GM19035 (cell line): ENCODE data around the gene GARIN5B.

ENCODE experiments used
- ATAC-seq: cut with Tn5 transposase; IDR thresholded peaks from one replicate; pipeline ENCODE4 v1.9.1; 2021; ENCODE audit not compliant: unreplicated experiment

Gene GARIN5B

GRCh38 chr19:55325172-55325571 lies 37.9 kb downstream of the GARIN5B start, which contains the start of gene TMEM150B:
Gene TMEM150B, minus strand, starts transcription at chr19:55325341. Its CDS starts 4,305 bp downstream, at chr19:55321036.
- ATAC-seq, result no peak

GRCh38 chr19:55324662-55325061 lies 38.4 kb downstream of the GARIN5B start:
- ATAC-seq, result no peak

DNA sequence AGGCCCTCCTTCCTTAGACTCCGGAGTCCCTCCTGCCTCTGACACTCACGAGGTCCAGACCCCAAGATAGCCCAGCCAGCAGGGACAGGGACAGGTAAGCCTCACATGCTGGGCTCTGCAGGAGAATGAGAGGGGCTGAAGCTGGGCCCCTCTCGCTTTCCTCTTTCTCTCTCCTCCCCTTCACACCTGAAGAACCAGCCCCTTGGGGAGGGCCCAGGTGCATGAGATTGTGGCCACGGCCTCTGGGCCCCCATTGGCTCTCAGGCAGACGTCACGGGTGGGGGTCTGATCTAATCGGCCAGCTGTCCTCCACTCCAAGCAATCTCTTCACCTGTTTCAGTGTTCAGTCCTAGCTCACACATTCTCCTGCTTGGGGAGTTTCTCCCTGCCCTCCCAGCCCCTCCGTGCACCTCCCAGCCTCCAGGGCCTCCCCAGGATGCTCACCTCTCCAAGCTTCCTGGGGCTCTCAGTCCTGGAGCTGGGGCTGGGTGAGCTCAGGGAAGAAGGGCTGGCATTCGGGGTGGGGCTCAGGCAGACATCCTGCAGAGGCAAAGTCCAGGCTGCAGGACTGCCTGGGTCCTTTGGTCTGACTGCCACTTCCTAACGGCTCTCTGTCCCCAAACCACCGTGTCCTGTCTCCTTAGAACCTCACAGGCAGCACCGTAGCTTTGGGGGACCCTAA lies 40.7 kb downstream of the GARIN5B start:
- ATAC-seq, result no peak

DNA sequence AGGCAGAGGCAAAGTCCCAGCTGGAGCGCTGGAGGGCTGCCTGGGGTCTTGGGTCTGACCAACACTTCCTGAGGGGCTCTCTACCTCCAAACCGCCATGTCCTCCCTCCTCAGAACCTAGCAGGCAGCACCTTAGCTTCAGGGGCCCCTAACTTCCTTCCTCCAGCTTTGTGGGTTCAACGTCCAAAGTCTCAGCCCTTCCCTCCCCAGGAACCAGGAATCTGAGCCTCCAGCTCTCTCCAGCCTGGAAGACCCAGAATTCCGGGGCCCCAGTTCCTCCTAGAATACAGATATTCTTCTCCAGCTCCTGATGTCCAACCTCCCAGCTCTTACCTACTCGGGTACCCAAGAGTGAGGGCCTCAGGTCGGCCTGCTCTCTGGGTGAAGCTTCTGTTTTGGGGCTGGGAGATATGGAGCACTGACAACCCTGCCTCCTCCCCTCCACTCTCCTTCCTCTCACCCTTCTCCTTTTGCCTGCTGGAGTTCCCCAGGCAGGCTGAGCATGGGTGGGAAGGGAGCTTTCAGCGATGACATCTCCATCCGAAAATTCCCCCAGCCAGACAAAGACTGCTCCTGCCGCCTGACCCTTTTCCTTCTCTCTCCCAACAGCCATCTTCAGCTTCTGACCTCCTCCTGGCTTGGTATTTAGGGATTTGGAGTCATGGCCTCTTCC lies 41.5 kb downstream of the GARIN5B start:
- no peak for ATAC-seq

DNA sequence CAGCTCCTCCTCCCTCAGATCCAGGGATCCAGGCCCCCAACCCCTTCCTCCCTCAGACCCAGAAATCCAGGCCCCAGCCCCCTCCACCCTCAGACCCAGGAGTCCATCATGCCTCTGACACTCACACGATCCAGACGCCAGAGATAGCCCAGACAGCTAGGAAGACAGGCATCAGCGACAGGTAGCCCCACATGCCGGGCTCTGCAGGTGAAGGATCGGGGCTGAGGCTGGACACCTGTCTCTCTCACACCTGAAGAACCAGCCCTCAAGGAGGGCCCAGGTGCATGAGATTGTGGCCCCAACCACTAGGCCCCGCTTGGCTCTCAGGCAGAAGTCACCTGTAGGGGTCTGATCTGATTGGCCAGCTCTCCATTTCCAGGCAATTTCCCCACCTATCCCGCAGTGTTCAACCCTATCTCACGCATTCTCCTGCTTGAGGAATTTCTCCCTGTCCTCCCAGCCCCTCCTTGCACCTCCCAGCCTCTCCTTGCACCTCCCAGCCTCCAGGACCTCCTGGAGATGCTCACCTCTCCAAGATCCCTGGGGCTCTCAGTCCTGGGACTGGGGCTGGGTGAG lies 42.1 kb downstream of the GARIN5B start:
- no peak for ATAC-seq

DNA sequence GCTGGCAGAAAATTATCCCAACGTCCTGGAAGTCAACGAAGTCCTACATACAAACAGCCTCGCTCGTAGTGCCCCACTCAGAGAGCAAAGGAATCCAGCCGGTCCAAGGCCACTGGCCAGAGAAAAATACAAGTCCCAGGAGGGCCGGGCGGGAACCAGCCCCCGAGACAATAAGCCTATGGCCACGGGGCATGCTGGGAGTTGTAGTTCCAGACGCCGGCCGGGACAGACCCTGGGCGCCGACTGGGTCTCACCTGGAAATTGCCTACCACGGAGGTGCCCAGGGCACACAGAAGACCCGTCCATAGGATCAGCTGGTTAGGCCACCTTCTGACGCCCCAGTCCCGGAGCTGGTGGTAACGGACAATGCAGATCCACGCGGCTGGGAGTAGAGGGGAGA lies 43.3 kb downstream of the GARIN5B start:
- no peak for ATAC-seq

DNA sequence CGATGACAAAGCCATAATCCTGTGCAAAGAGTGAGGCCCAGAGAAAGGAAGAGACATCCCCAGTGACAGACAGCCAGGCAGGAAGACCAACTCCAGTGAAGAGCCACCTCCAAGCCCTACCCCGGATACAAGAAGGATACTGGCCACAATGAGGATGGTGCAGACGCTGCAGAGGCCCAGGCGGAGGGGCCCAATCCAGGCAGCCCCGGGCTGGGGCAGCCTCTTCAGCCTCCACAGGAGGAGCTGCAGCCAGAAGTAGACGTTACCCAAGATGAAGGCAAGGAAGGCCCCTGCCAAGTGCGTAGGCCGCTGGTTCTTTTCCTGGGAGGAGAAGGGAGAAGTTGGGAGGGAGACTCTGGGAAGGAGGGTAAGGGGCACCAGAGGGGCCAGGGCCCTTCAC lies 46.4 kb downstream of the GARIN5B start:
- no peak for ATAC-seq

DNA sequence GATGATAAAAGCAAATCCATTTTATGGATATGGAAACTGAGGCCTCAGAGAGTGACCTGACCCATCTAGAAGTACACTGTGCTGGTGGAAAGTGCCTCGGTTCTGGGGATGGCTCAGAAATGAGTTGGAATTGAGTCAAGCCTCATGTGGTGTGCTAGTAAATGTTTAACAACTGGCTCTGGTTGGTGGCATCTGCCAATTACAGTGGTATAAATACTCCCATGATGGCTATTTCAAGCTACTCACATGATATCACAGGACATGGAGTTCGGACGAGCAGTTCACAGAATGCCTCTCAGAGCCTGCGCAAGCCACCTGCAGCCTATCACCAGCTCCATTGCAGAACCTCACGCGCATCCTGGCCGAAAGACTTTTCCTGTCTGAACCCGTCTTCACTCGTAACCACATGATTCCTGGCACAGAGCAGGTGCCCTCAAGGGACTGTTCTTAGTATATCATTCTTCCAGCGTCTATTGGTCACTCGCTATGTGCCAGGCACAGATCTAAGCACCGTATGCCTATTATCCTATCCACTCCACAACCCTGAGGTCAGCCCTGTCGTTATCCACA lies 47.0 kb downstream of the GARIN5B start:
- ATAC-seq, result no peak

DNA sequence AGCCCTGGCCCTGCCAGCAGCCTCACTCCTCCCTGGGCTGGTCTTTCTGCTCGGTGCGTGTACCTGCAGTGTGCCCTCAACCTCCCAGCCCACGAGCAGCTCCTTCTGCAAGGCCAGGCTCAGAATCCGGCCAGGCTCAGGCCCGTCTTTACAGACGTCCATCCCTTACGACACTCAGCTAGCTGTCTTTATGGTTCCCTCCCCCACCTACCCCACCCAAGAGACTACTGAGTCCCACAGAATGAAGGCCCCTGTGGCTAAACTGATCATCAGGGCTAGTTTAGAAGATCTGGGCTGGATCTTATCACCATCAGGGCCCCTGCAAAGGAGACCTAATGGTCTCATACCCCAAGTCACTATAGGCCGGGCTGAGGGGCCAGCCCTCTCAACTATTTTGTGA lies 48.7 kb downstream of the GARIN5B start:
- no peak for ATAC-seq

GRCh38 chr19:55312621-55313512 lies 50.2 kb downstream of the GARIN5B start:
- no peak for ATAC-seq

DNA sequence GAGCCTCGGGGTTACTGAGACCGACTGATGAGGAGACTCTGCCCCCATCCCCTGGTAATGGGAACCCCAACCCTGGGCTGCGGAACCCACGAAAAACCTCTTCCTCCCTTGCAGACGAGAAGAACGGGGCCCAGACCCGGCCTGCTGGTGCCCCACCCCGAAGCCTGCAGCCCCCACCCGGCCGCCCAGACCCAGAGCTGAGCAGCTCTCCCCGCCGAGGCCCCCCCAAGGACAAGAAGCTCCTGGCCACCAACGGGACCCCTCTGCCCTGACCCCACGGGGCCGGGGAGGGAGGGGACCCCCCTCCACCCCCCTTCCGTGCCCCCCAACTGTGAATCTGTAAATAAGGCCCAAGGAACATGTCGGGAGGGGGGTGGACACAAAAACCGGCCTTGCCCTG lies 51.3 kb downstream of the GARIN5B start:
- ATAC-seq, result no peak

GRCh38 chr19:55311397-55311796 lies 51.7 kb downstream of the GARIN5B start:
- ATAC-seq, result no peak

DNA sequence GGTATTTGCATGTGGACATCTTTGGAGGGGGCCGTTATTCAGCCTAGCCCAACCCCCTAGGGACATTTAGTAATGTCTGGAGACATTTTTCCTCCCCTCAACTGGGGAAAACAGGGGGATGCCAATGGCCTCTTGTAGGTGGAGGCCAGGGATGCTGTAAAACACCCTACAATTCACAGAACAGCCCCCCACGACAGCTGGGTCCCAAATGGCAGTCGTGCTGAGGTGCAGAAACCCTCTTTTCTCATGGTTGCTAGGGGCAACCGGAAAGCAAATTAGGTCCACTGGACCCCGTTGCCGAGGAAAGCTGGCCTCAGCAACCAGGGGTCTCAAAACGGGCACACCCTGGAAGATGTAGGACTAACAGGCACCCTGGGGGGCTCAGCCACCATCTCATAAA lies 52.6 kb downstream of the GARIN5B start:
- no peak for ATAC-seq

GRCh38 chr19:55309448-55309847 lies 53.6 kb downstream of the GARIN5B start:
- ATAC-seq, result no peak

DNA sequence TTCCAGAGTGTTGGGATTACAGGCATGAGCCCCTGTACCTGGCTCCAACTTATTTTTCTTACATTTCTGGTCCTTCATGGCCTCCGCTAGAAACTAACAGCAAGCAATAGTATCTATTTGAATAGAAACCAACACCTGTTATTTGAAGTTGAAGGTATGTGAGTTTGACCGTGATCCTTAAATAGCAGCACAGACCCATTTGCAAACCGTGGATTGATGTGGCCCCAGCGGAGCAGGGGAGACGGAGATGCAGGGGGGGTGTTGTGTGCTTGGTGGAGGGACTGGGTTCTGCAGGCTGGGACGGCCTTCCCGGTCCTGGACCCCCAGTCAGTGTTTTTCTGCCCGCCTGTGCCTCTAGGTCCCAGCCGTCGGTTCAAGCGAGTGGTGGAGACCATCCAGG lies 54.8 kb downstream of the GARIN5B start:
- ATAC-seq, result no peak

- ATAC-seq, result no peak
Measured at GRCh38 chr19:55306712-55307111, 56.3 kb downstream of the GARIN5B start.

- ATAC-seq, result no peak
Measured at GRCh38 chr19:55305983-55306562, 57.0 kb downstream of the GARIN5B start.

- ATAC-seq, result no peak
Measured at GRCh38 chr19:55305491-55305890, 57.6 kb downstream of the GARIN5B start.

- no peak for ATAC-seq
Measured at GRCh38 chr19:55304980-55305379, 58.1 kb downstream of the GARIN5B start.
